Prostate gland (tissue), 2 donors: ENCODE results near the gene EIF2S2. TPM values are rescaled to one million over a fixed set of nuclear protein-coding genes. Genes with fewer than 3 reads are reported as not detected.

Experiments used
- DNase-seq: peaks from one replicate; pipeline ENCODE4 v3.0.0-alpha.2; 2019; ENCODE audit warnings: low spot score
- H3K27ac ChIP-seq, 2 donors: fragments of 200-600 bp; sonication (generic); 2 replicates each; pipeline ENCODE4 v1.5.1; 2017 to 2019
- H3K27me3 ChIP-seq: fragments of 200-600 bp; sonication (generic); replicated peaks from 2 replicates; pipeline ENCODE4 v1.5.1; 2019; ENCODE audit not compliant: insufficient read depth
- H3K36me3 ChIP-seq, 2 donors: fragments of 200-600 bp; sonication (generic); 1 replicate in 1 of 2; 2 replicates in 1 of 2; pipeline versions ENCODE4 v1.5.1 to v1.8.1; 2017 to 2019
- H3K4me1 ChIP-seq: fragments of 200-600 bp; sonication (generic); replicated peaks from 2 replicates; pipeline ENCODE4 v1.5.1; 2019
- H3K4me3 ChIP-seq, 2 donors: fragments of 200-600 bp; sonication (generic); 2 replicates each; pipeline ENCODE4 v1.5.1; 2017 to 2019
- H3K9me3 ChIP-seq: fragments of 200-600 bp; sonication (generic); 2 replicates; pipeline ENCODE4 v1.5.1; 2017
- CTCF ChIP-seq, 4 experiments: fragments of 200-600 bp in 2 of 4; fragments of 450-650 bp in 2 of 4; sonication (generic) in 2 of 4; IDR thresholded peaks; 1 replicate in 3 of 4; 2 replicates in 1 of 4; pipeline ENCODE4 v1.5.1; 2016 to 2019; ENCODE audit warnings: antibody characterized with exemption in 4 of 4, mild to moderate bottlenecking in 2 of 4, moderate library complexity in 2 of 4
- POLR2A ChIP-seq: fragments of 450-650 bp; IDR thresholded peaks from one replicate; pipeline ENCODE4 v1.6.1; 2016; ENCODE audit warnings: antibody characterized with exemption, mild to moderate bottlenecking
- POLR2AphosphoS5 ChIP-seq: sonication (generic); formaldehyde crosslinking; IDR thresholded peaks from one replicate; pipeline ENCODE4 v1.6.1; 2017; ENCODE audit warnings: antibody characterized with exemption
- WGBS: methylation state at CpG from one replicate; pipeline ENCODE4 v1.1.5; 2018; 5-methylcytosine and 5-hydroxymethylcytosine counted together
- intact Hi-C: fragments of 100-400 bp; cut with DNase I; formaldehyde crosslinking; loops from one replicate; pipeline ENCODE4 v1.14.2; 2022
- total RNA-seq, 2 donors: library from RNA; depleted of rRNA; stranded (reverse); fragments of >200 nt; gene quantifications; one replicate each; pipeline ENCODE4 v1.1.0, GENCODE V29; 2016

Gene EIF2S2
- total RNA-seq, 2 donors from 2014 or later = 32.7 to 41.0 TPM

GRCh38 chr20:34083137-34083536 is 28.9 kb downstream of the EIF2S2 start:
- 12% methylated on average over 7 of the region's 7 CpGs for WGBS
- H3K9me3 ChIP-seq = no peaks in the 10 kb centered on the region
- TF ChIP-seq POLR2AphosphoS5 = peak; percentile 41
- no peak for TF ChIP-seq POLR2A
- TF ChIP-seq CTCF (IDR thresholded peaks at IDR 0.05) = peak in 2 of 4 experiments; percentile 3 to 36
- no peaks in the 10 kb centered on the region for H3K36me3 ChIP-seq
- H3K4me1 ChIP-seq = no peaks in the 10 kb centered on the region
- DNase-seq = peak; percentile 68
- H3K4me3 ChIP-seq = no peak overlapping the region
- intact Hi-C loops = no loop called here
- H3K27me3 ChIP-seq = no peaks in the 10 kb centered on the region
- H3K27ac ChIP-seq = peak overlapping the region in 1 of 2 donors; percentile 10

- peak overlapping the region in 1 of 2 donors; percentile 10 for H3K27ac ChIP-seq
- H3K9me3 ChIP-seq = no peaks in the 10 kb centered on the region
- no peak for DNase-seq
- no peak overlapping the region for H3K4me3 ChIP-seq
- no peaks in the 10 kb centered on the region for H3K36me3 ChIP-seq
- no peak for TF ChIP-seq CTCF (IDR thresholded peaks at IDR 0.05)
- TF ChIP-seq POLR2A = no peak
- no peak for TF ChIP-seq POLR2AphosphoS5
- no peaks in the 10 kb centered on the region for H3K27me3 ChIP-seq
- WGBS = 86% methylated on average over 8 of the region's 8 CpGs
- H3K4me1 ChIP-seq = no peaks in the 10 kb centered on the region
- intact Hi-C loops = no loop called here
Observed at GRCh38 chr20:34082232-34082887, 29.7 kb downstream of the EIF2S2 start.

DNA sequence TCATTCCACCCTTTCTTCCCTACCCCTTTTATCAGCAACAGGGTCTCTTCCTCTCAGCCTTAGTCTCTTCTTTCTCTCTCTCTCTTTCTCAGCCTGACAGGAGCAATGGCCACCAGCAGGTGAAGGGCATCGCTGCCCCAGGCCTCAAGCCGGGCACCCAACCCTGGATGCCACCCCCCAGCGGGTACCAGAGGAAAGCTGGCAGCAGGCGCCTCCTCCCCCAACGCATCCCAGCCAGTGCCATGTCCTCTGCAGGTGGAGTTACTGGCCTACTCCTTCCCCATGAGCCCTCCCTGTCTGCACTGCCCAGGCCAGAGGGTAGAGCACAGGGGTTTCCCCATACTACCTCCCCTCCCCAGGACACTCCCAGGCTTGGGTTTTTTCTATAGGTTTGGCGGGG is 32.2 kb downstream of the EIF2S2 start:
- no peaks in the 10 kb centered on the region for H3K27me3 ChIP-seq
- H3K4me1 ChIP-seq = no peaks in the 10 kb centered on the region
- H3K36me3 ChIP-seq = no peaks in the 10 kb centered on the region
- no peak for TF ChIP-seq POLR2AphosphoS5
- no peak for TF ChIP-seq CTCF (IDR thresholded peaks at IDR 0.05)
- no peak for TF ChIP-seq POLR2A
- intact Hi-C loops = no loop called here
- WGBS = 95% methylated on average over 6 of the region's 6 CpGs
- no peak overlapping the region for H3K4me3 ChIP-seq
- no peaks in the 10 kb centered on the region for H3K9me3 ChIP-seq
- no peak overlapping the region for H3K27ac ChIP-seq
- DNase-seq = no peak

GRCh38 chr20:34078540-34078939 is 33.5 kb downstream of the EIF2S2 start:
- Histone ChIP-seq H3K4me3 (no peak overlapping the region), H3K9me3 (no peaks in the 10 kb centered on the region), H3K36me3 (no peaks in the 10 kb centered on the region), H3K4me1 (no peaks in the 10 kb centered on the region), H3K27ac (no peak overlapping the region), H3K27me3 (no peaks in the 10 kb centered on the region)
- no peak for DNase-seq
- TF ChIP-seq POLR2A (no peak), POLR2AphosphoS5 (no peak), CTCF (IDR thresholded peaks at IDR 0.05) (no peak)
- 96% methylated on average over 5 of the region's 5 CpGs for WGBS
- intact Hi-C loops = no loop called here

DNA sequence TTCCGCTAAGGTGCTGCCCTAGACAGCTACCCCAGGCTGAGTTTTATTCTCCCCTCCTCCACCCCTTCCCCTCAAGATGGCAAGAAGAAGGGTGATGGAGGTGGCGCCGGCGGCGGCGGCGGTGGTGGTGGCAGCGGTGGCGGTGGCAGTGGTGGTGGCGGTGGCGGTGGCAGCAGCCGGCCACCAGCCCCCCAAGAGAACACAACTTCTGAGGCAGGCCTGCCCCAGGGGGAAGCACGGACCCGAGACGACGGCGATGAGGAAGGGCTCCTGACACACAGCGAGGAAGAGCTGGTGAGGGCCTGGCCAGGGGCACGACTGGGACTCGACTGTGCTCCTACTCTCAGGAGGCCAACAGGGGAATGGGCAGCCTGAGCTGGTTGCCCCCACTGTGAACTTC is 35.1 kb downstream of the EIF2S2 start:
- H3K36me3 ChIP-seq = no peaks in the 10 kb centered on the region
- WGBS = 93% methylated on average over 20 of the region's 20 CpGs
- H3K27me3 ChIP-seq = no peaks in the 10 kb centered on the region
- intact Hi-C loops = no loop called here
- TF ChIP-seq POLR2AphosphoS5 (no peak), POLR2A (no peak)
- no peaks in the 10 kb centered on the region for H3K9me3 ChIP-seq
- no peak for DNase-seq
- H3K27ac ChIP-seq = no peak overlapping the region
- no peak overlapping the region for H3K4me3 ChIP-seq
- H3K4me1 ChIP-seq = no peaks in the 10 kb centered on the region
